Karpas-422 (cell line): Measurements from ENCODE around the gene RD3L. TPM values are rescaled to one million over a fixed set of nuclear protein-coding genes. Genes with fewer than 3 reads are reported as not detected.

ENCODE experiments used
- DNase-seq: peaks from one replicate; pipeline ENCODE4 v3.0.0-alpha.2; 2015
- H2AFZ ChIP-seq: fragments of 200-600 bp; sonication (generic); 2 replicates; pipeline ENCODE4 v1.6.1; 2014; ENCODE audit warnings: antibody characterized with exemption, low read length, mixed read lengths
- H3K27ac ChIP-seq: fragments of 200-600 bp; sonication (generic); 2 replicates; pipeline ENCODE4 v1.5.1; 2014; ENCODE audit warnings: mild to moderate bottlenecking, low read length, moderate library complexity
- H3K27me3 ChIP-seq: fragments of 200-600 bp; sonication (generic); 2 replicates; pipeline ENCODE4 v1.6.1; 2014; ENCODE audit warnings: low read length, mixed read lengths
- H3K36me3 ChIP-seq: fragments of 200-600 bp; sonication (generic); 2 replicates; pipeline ENCODE4 v1.6.1; 2014; ENCODE audit warnings: low read length, mixed read lengths; ENCODE audit not compliant: insufficient read depth
- H3K4me1 ChIP-seq: fragments of 200-600 bp; sonication (generic); 2 replicates; pipeline ENCODE4 v1.6.1; 2014; ENCODE audit warnings: mild to moderate bottlenecking, low read length, mixed read lengths
- H3K4me2 ChIP-seq: fragments of 200-600 bp; sonication (generic); 2 replicates; pipeline ENCODE4 v1.6.1; 2014; ENCODE audit warnings: low read length, low read depth, mild to moderate bottlenecking; ENCODE audit not compliant: poor library complexity, severe bottlenecking
- H3K4me3 ChIP-seq: fragments of 200-600 bp; sonication (generic); 2 replicates; pipeline ENCODE4 v1.5.1; 2014; ENCODE audit warnings: mild to moderate bottlenecking, antibody characterized with exemption, low read length, mixed read lengths
- H3K79me2 ChIP-seq: fragments of 200-600 bp; sonication (generic); 2 replicates; pipeline ENCODE4 v1.6.1; 2014; ENCODE audit warnings: mild to moderate bottlenecking, low read length, mixed read lengths
- H3K9ac ChIP-seq: fragments of 200-600 bp; sonication (generic); 2 replicates; pipeline ENCODE4 v1.6.0; 2014; ENCODE audit warnings: low read length
- H3K9me2 ChIP-seq: fragments of 200-600 bp; sonication (generic), shearing (Covaris generic); replicated peaks from 2 replicates; pipeline ENCODE4 v1.6.0; 2014; ENCODE audit warnings: mild to moderate bottlenecking, low read length, moderate library complexity; ENCODE audit not compliant: insufficient read depth
- H3K9me3 ChIP-seq: fragments of 300-700, 200-600 bp; sonication (generic); 2 replicates; pipeline ENCODE4 v1.6.1; 2014; ENCODE audit warnings: low read length, mixed read lengths
- H4K20me1 ChIP-seq: fragments of 200-600 bp; sonication (generic); 2 replicates; pipeline ENCODE4 v1.6.1; 2014; ENCODE audit warnings: mild to moderate bottlenecking, antibody characterized with exemption, low read length, low read depth; ENCODE audit not compliant: insufficient read depth
- total RNA-seq: library from RNA; depleted of rRNA; stranded (reverse); fragments of >200 nt; shearing (Covaris generic); gene quantifications from 2 replicates; pipeline ENCODE4 v1.2.3, GENCODE V29; 2014; ENCODE audit warnings: low replicate concordance; rRNA removed

Gene RD3L
- total RNA-seq, 1 experiment from 2014 or later, result not detected

- Histone ChIP-seq H3K27ac (no peak overlapping the region), H3K9me3 (no peaks in the 10 kb centered on the region), H2AFZ (no peak overlapping the region), H3K4me3 (no peak overlapping the region), H3K27me3 (no peaks in the 10 kb centered on the region), H3K4me1 (peaks cover 13% of the 10 kb centered on the region), H3K36me3 (no peaks in the 10 kb centered on the region), H3K79me2 (no peaks in the 10 kb centered on the region), H3K9me2 (no peaks in the 10 kb centered on the region), H3K9ac (no peak overlapping the region), H3K4me2 (no peak overlapping the region), H4K20me1 (no peaks in the 10 kb centered on the region)
- DNase-seq, result no peak
These were observed 45.8 kb downstream of the RD3L start for GRCh38 chr14:103896578-103896977.

GRCh38 chr14:103894723-103895059 is 47.6 kb downstream of the RD3L start:
- no peak overlapping the region for H2AFZ ChIP-seq
- H3K9me3 ChIP-seq, result no peaks in the 10 kb centered on the region
- H3K9ac ChIP-seq, result no peak overlapping the region
- H3K27ac ChIP-seq, result no peak overlapping the region
- H3K36me3 ChIP-seq, result no peaks in the 10 kb centered on the region
- H3K4me1 ChIP-seq, result peaks cover 12% of the 10 kb centered on the region
- no peak overlapping the region for H3K4me2 ChIP-seq
- no peaks in the 10 kb centered on the region for H3K9me2 ChIP-seq
- no peak for DNase-seq
- no peaks in the 10 kb centered on the region for H4K20me1 ChIP-seq
- no peaks in the 10 kb centered on the region for H3K79me2 ChIP-seq
- H3K4me3 ChIP-seq, result no peak overlapping the region
- no peaks in the 10 kb centered on the region for H3K27me3 ChIP-seq

GRCh38 chr14:103894034-103894722 is 48.2 kb downstream of the RD3L start:
- Histone ChIP-seq H3K79me2 (no peaks in the 10 kb centered on the region), H3K27ac (no peak overlapping the region), H3K4me1 (peaks cover 7% of the 10 kb centered on the region), H4K20me1 (no peaks in the 10 kb centered on the region), H3K27me3 (no peaks in the 10 kb centered on the region), H3K9me2 (no peaks in the 10 kb centered on the region), H3K36me3 (no peaks in the 10 kb centered on the region), H3K4me3 (no peak overlapping the region), H3K4me2 (no peak overlapping the region), H3K9me3 (no peaks in the 10 kb centered on the region), H2AFZ (no peak overlapping the region), H3K9ac (no peak overlapping the region)
- DNase-seq, result no peak

GRCh38 chr14:103892247-103892646 is 50.1 kb downstream of the RD3L start:
- DNase-seq, result no peak
- H3K4me3 ChIP-seq, result no peak overlapping the region
- no peak overlapping the region for H3K4me2 ChIP-seq
- no peak overlapping the region for H2AFZ ChIP-seq
- no peaks in the 10 kb centered on the region for H3K9me2 ChIP-seq
- H3K36me3 ChIP-seq, result no peaks in the 10 kb centered on the region
- no peak overlapping the region for H3K9ac ChIP-seq
- no peaks in the 10 kb centered on the region for H3K79me2 ChIP-seq
- H3K4me1 ChIP-seq, result no peaks in the 10 kb centered on the region
- no peak overlapping the region for H3K27ac ChIP-seq
- H3K9me3 ChIP-seq, result no peaks in the 10 kb centered on the region
- no peaks in the 10 kb centered on the region for H4K20me1 ChIP-seq
- H3K27me3 ChIP-seq, result no peaks in the 10 kb centered on the region

- Histone ChIP-seq H4K20me1 (no peaks in the 10 kb centered on the region), H3K36me3 (no peaks in the 10 kb centered on the region)
These were observed 50.6 kb downstream of the RD3L start for GRCh38 chr14:103891667-103892215.

GRCh38 chr14:103890821-103891666 is 51.3 kb downstream of the RD3L start:
- H3K4me2 ChIP-seq, result no peak overlapping the region
- H4K20me1 ChIP-seq, result no peaks in the 10 kb centered on the region
- H2AFZ ChIP-seq, result no peak overlapping the region
- H3K9me3 ChIP-seq, result no peaks in the 10 kb centered on the region
- no peak overlapping the region for H3K9ac ChIP-seq
- H3K27ac ChIP-seq, result no peak overlapping the region
- H3K4me1 ChIP-seq, result no peaks in the 10 kb centered on the region
- no peaks in the 10 kb centered on the region for H3K36me3 ChIP-seq
- H3K9me2 ChIP-seq, result no peaks in the 10 kb centered on the region
- DNase-seq, result no peak
- H3K79me2 ChIP-seq, result no peaks in the 10 kb centered on the region
- no peak overlapping the region for H3K4me3 ChIP-seq
- no peaks in the 10 kb centered on the region for H3K27me3 ChIP-seq

More at GRCh38 chr14:103891667-103892215, 50.6 kb downstream of the RD3L start:
- Histone ChIP-seq H3K9ac (no peak overlapping the region), H3K4me2 (no peak overlapping the region), H3K9me2 (no peaks in the 10 kb centered on the region), H3K27me3 (no peaks in the 10 kb centered on the region), H3K4me3 (no peak overlapping the region), H3K9me3 (no peaks in the 10 kb centered on the region), H3K27ac (no peak overlapping the region), H3K4me1 (no peaks in the 10 kb centered on the region), H2AFZ (no peak overlapping the region), H3K79me2 (no peaks in the 10 kb centered on the region)
- DNase-seq, result no peak

Other genes starting within 250 kb of the RD3L start
- gene XRCC3, start 227.1 kb downstream of the RD3L start, total RNA-seq, result 36.7 and 70.5 TPM in 2 replicates
- gene ZFYVE21, start 226.7 kb downstream of the RD3L start, total RNA-seq, result 28.4 and 29.7 TPM in 2 replicates
- gene PPP1R13B, start 95.0 kb downstream of the RD3L start, total RNA-seq, result 3.0 and 3.6 TPM in 2 replicates
- gene TDRD9, start 14.1 kb downstream of the RD3L start, total RNA-seq, result not detected in 2 replicates
- gene ASPG, start 143.2 kb upstream of the RD3L start, total RNA-seq, result not detected in 2 replicates
- gene KIF26A, start 196.1 kb upstream of the RD3L start, total RNA-seq, result not detected in 2 replicates